MCF 10A (cell line): ENCODE measurements around the gene CRYBB2. TPM values are rescaled to one million over a fixed set of nuclear protein-coding genes. Genes with fewer than 3 reads are reported as not detected.

Source experiments
- BruUV-seq: library from RNA; stranded (reverse); fragments of 400-500 nt; replicated peaks from 2 replicates; lab custom pipeline; 2021; lab: Mats Ljungman, UMichigan
- CTCF ChIA-PET: fragments of 300-600 bp; sonication (Branson Sonifier 250); formaldehyde crosslinking; extraction: SDS; loops from one replicate; lab custom pipeline; 2021; ENCODE audit warnings: antibody characterized with exemption, inconsistent platforms; lab: Yijun Ruan, JAX
- POLR2A ChIA-PET: fragments of 300-600, 350-650 bp; sonication (Branson Sonifier 250); formaldehyde crosslinking; extraction: SDS; loops from one replicate; lab custom pipeline; 2020; ENCODE audit warnings: antibody characterized with exemption, inconsistent platforms; lab: Yijun Ruan, JAX
- DNase-seq: peaks from one replicate; pipeline ENCODE4 v3.0.0-alpha.2; 2018; ENCODE audit not compliant: unreplicated experiment
- H3K27ac Mint-ChIP-seq: one replicate; pipeline ENCODE4 v1.8.0; 2022; ENCODE audit warnings: mild to moderate bottlenecking, low read depth, mixed read lengths; ENCODE audit not compliant: unreplicated experiment
- H3K27me3 Mint-ChIP-seq: one replicate; pipeline ENCODE4 v1.8.0; 2022; ENCODE audit warnings: mixed read lengths; ENCODE audit not compliant: insufficient read depth, unreplicated experiment
- H3K36me3 Mint-ChIP-seq: one replicate; pipeline ENCODE4 v1.8.0; 2022; ENCODE audit warnings: mild to moderate bottlenecking, moderate library complexity, mixed read lengths; ENCODE audit not compliant: insufficient read depth, unreplicated experiment
- H3K4me1 Mint-ChIP-seq: one replicate; pipeline ENCODE4 v1.8.0; 2022; ENCODE audit warnings: mixed read lengths; ENCODE audit not compliant: insufficient read depth, unreplicated experiment
- H3K4me3 Mint-ChIP-seq: one replicate; pipeline ENCODE4 v1.8.0; 2022; ENCODE audit warnings: mild to moderate bottlenecking, moderate library complexity, mixed read lengths; ENCODE audit not compliant: unreplicated experiment
- H3K9me3 Mint-ChIP-seq: one replicate; pipeline ENCODE4 v1.8.0; 2022; ENCODE audit warnings: mixed read lengths; ENCODE audit not compliant: unreplicated experiment
- CTCF ChIP-seq: fragments of 200-600 bp; IDR thresholded peaks from one replicate; pipeline ENCODE4 v1.8.0; 2022; ENCODE audit warnings: antibody characterized with exemption, mild to moderate bottlenecking; ENCODE audit not compliant: unreplicated experiment
- intact Hi-C: fragments of 100-400 bp; cut with micrococcal nuclease; formaldehyde crosslinking; loops from 2 replicates; pipeline ENCODE4 v1.14.1; 2022
- total RNA-seq: library from RNA; stranded (reverse); gene quantifications from 2 replicates; pipeline ENCODE4 v1.2.3, GENCODE V29; 2022

CRYBB2 gene
- total RNA-seq, 1 experiment from 2014 or later: 0.68 TPM

GRCh38 chr22:25199731-25200520 lies 19.5 kb upstream of the CRYBB2 start, which contains the start of gene CRYBB3:
TSS of gene CRYBB3 (plus strand) at chr22:25199858. CDS start at chr22:25201397, 1,539 bp downstream.
- intact Hi-C loops: no loop called here
- H3K36me3 Mint-ChIP-seq: peaks cover 53% of the 10 kb centered on the region

GRCh38 chr22:25200967-25201366 lies 18.5 kb upstream of the CRYBB2 start:
- H3K27ac Mint-ChIP-seq: no peak overlapping the region
- H3K4me1 Mint-ChIP-seq: no peaks in the 10 kb centered on the region
- peaks cover 44% of the 10 kb centered on the region for H3K36me3 Mint-ChIP-seq
- no peak for TF ChIP-seq CTCF
- no peaks in the 10 kb centered on the region for H3K27me3 Mint-ChIP-seq
- DNase-seq: no peak
- no peak overlapping the region for H3K4me3 Mint-ChIP-seq
- CTCF ChIA-PET: interaction anchor here (0.7 to 3.6 kb wide), 3 partner anchors 11 to 173 kb away, joined by 3 to 39 read pairs (median 20); no protein-coding TSS in a partner anchor
- intact Hi-C loops: no loop called here
- no TSS peak for BruUV-seq
- no peaks in the 10 kb centered on the region for H3K9me3 Mint-ChIP-seq
- POLR2A ChIA-PET: interaction anchor here (0.6 to 0.7 kb wide), 2 partner anchors 70 to 429 kb away, joined by 3 read pairs; no protein-coding TSS in a partner anchor

More at GRCh38 chr22:25199731-25200520, 19.5 kb upstream of the CRYBB2 start, which contains the start of gene CRYBB3:
- Mint-ChIP-seq H3K4me3 (no peak within 1 kb of the TSS), H3K27ac (no peak within 1 kb of the TSS), H3K9me3 (no peaks in the 10 kb centered on the region), H3K4me1 (no peaks in the 10 kb centered on the region), H3K27me3 (no peaks in the 10 kb centered on the region)
- BruUV-seq: no TSS peak
- ChIA-PET POLR2A (no interaction called here), CTCF (interaction anchor here (1.1 to 3.6 kb wide), 3 partner anchors 12 to 133 kb away, joined by 3 to 39 read pairs (median 20); no protein-coding TSS in a partner anchor)
- no peak for TF ChIP-seq CTCF
- no peak for DNase-seq

- no TSS peak for BruUV-seq
- CTCF ChIA-PET: interaction anchor here (0.6 to 3.6 kb wide), 28 partner anchors 7 to 1316 kb away, joined by 3 to 39 read pairs (median 4); no protein-coding TSS in a partner anchor
- no peaks in the 10 kb centered on the region for H3K4me1 Mint-ChIP-seq
- intact Hi-C loops: no loop called here
- peaks cover 37% of the 10 kb centered on the region for H3K36me3 Mint-ChIP-seq
- POLR2A ChIA-PET: interaction anchor here (0.6 kb wide), 1 partner anchor 429 kb away, joined by 3 read pairs; no protein-coding TSS in a partner anchor
- no peak for DNase-seq
- no peaks in the 10 kb centered on the region for H3K27me3 Mint-ChIP-seq
- H3K27ac Mint-ChIP-seq: no peak overlapping the region
- TF ChIP-seq CTCF: no peak
- no peaks in the 10 kb centered on the region for H3K9me3 Mint-ChIP-seq
- H3K4me3 Mint-ChIP-seq: no peak overlapping the region
These were observed 17.7 kb upstream of the CRYBB2 start for GRCh38 chr22:25201557-25202273.
